Hepatocyte (in vitro differentiated cells): ENCODE data around the gene NTPCR.

Experiments used
- CTCF ChIP-seq: fragments of 200-600 bp; sonication (generic); IDR thresholded peaks from 2 replicates; pipeline ENCODE4 v1.5.1; 2016; ENCODE audit warnings: antibody characterized with exemption, mild to moderate bottlenecking; ENCODE audit not compliant: poor library complexity
- EZH2phosphoT487 ChIP-seq: fragments of 200-600 bp; sonication (generic); IDR thresholded peaks from one replicate; pipeline ENCODE4 v1.6.1; 2018; ENCODE audit warnings: antibody characterized with exemption, mild to moderate bottlenecking, low read depth, moderate library complexity; ENCODE audit not compliant: unreplicated experiment, severe bottlenecking

DNA sequence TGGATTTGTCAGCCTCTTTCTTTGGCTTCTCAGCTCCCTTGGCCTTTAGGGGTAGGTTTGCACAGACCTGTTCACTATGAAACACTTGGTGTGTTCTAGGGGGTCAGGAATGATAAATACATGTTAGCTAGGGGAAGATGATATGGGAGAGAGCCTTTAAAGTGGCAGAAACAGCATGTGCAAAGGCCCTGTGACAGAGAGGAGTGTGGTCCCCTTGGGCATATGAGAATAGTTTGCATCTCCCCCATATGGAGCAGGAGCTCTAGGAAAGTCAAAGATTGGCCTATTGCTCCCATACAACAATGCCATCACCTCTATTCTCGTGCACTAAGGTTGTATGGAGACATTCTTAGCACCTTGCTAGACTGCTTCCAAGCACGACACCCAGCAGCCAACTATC, 10.7 kb upstream of the NTPCR start:
- TF ChIP-seq CTCF (no peak), EZH2phosphoT487 (no peak)
